DMS53 (cell line): Measurements from ENCODE around the gene INTS3.

Experiments used
- DNase-seq: peaks from one replicate; lab custom pipeline; 2025; lab: John Stamatoyannopoulos, UW

INTS3 gene, protein sequence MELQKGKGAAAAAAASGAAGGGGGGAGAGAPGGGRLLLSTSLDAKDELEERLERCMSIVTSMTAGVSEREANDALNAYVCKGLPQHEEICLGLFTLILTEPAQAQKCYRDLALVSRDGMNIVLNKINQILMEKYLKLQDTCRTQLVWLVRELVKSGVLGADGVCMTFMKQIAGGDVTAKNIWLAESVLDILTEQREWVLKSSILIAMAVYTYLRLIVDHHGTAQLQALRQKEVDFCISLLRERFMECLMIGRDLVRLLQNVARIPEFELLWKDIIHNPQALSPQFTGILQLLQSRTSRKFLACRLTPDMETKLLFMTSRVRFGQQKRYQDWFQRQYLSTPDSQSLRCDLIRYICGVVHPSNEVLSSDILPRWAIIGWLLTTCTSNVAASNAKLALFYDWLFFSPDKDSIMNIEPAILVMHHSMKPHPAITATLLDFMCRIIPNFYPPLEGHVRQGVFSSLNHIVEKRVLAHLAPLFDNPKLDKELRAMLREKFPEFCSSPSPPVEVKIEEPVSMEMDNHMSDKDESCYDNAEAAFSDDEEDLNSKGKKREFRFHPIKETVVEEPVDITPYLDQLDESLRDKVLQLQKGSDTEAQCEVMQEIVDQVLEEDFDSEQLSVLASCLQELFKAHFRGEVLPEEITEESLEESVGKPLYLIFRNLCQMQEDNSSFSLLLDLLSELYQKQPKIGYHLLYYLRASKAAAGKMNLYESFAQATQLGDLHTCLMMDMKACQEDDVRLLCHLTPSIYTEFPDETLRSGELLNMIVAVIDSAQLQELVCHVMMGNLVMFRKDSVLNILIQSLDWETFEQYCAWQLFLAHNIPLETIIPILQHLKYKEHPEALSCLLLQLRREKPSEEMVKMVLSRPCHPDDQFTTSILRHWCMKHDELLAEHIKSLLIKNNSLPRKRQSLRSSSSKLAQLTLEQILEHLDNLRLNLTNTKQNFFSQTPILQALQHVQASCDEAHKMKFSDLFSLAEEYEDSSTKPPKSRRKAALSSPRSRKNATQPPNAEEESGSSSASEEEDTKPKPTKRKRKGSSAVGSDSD

DNA sequence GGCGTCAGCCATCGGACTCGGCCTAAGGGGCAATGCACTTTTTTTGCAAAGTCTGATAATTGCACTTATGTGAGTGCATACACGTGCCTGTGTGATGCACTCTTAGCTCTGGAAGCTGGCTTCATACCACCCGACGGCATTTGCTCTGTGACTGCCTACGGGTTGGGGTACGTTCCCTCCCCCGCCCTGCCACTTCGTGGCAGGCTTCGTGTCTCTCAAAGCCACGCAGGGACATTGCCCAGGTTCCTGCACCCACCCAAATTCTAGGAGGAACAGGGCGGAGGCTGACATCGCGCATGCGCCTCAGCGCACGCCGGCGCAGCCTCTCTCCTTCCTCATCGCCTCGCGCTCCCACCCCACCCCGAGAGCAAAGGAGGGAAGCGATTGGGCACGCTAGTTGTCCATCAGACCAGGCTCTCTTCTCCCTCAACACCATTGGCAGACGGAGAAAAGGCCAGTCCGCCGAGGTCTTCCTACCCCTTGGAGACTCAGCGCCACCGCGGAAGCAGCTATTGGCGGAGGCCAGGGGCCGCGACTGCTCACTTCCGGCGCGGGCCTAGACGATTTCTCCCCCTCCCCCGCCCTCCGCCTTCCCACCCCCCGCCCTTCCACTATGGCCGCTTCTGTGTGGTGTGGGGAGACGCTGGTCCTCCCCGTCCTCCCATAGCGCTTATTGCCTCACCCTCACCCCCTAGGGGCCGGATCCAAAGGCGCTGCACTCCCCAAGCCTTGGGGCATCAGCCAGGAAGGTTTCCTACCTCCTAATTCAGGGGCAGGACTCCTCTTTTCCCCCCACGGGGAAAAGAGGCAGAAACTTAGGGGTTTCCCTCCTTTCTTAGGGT lies at the start of gene INTS3:
INTS3 (plus strand) TSS at position 588 of the 842 bp plus-strand sequence. CDS start 585 bp downstream, outside the sequence.
- peak; percentile 100 for DNase-seq

DNA sequence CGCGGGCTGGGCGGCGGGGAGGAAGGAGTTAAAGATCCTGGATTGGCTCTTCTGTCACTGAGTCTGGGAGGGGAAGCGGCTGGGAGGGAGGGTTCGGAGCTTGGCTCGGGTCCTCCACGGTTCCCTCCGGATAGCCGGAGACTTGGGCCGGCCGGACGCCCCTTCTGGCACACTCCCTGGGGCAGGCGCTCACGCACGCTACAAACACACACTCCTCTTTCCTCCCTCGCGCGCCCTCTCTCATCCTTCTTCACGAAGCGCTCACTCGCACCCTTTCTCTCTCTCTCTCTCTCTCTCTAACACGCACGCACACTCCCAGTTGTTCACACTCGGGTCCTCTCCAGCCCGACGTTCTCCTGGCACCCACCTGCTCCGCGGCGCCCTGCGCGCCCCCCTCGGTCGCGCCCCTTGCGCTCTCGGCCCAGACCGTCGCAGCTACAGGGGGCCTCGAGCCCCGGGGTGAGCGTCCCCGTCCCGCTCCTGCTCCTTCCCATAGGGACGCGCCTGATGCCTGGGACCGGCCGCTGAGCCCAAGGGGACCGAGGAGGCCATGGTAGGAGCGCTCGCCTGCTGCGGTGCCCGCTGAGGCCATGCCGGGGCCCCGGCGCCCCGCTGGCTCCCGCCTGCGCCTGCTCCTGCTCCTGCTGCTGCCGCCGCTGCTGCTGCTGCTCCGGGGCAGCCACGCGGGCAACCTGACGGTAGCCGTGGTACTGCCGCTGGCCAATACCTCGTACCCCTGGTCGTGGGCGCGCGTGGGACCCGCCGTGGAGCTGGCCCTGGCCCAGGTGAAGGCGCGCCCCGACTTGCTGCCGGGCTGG lies 49.1 kb upstream of the INTS3 start, which contains the start of gene NPR1:
NPR1 (plus strand) TSS at position 170 of the 818 bp plus-strand sequence; CDS start at position 591, 421 bp downstream.
- DNase-seq = peak; percentile 59

DNA sequence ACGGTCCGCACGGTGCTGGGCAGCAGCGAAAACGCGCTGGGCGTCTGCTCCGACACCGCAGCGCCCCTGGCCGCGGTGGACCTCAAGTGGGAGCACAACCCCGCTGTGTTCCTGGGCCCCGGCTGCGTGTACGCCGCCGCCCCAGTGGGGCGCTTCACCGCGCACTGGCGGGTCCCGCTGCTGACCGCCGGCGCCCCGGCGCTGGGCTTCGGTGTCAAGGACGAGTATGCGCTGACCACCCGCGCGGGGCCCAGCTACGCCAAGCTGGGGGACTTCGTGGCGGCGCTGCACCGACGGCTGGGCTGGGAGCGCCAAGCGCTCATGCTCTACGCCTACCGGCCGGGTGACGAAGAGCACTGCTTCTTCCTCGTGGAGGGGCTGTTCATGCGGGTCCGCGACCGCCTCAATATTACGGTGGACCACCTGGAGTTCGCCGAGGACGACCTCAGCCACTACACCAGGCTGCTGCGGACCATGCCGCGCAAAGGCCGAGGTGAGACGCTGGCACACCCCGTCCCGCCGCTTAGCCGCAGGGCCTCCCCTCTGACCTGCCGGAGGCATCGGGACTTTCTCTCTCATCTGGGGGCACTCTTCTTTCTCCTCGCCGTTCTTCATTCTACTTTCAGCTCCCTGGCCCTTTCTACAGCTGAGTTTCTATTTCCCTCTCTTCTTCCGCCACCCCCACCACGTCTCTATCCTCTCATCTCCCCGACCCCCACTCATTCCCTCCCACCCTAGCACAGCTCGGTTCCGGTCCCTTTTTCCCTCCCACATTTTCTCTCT lies 48.3 kb upstream of the INTS3 start:
- DNase-seq = peak; percentile 56

DNA sequence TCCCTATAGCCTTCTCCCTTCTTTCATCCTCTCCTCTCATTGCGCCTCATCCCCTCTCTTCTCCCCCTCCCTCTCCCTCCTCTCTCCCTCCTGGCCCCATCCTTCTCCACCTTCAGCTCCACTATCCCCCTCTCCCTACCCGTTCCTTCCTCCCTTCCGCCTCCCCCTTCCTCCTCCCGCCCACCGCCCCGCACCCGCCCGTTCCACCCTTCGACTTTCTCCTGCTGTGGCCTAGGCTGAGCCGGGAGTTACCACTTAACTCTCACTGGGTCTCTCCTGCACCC lies 47.8 kb upstream of the INTS3 start:
- no peak for DNase-seq

DNA sequence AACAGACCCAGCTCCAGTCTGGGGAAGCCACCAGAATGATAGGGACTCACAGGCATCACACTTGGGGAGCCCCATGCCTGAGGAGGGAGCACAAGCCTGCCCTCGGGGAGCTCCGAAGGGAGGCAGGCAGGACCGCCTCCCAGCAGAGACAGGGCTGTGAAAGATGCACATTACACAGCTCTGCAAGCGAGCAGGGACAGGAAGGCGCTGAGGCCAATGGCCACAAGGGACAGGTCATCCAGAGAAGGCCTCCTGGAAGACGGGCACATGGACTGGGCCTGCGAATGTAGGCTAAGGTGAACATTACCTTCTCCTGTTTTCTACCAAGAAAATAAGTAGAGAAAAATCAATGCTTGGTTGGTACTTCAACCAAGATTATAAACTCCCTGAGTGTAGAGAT lies 45.1 kb upstream of the INTS3 start:
- DNase-seq = no peak

DNA sequence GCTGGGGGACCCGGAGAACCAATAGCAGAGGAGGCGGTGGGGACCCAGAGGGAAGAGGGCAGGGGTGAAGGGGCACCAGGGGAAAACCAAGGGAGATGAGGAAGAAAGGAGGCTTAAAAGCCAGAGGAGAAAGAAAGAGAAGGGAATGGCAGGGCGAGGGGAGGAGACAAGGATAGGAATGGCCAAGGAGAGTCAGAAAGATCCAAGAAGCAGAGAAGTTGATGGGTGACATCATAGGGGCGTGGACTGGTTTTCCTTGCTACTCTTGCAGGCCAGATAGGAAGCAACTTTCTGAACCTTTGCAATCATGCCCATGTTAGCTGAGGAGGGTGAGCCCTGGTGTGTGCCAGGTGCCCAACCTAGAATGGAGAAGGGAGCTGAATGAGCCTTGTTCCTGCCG lies 44.0 kb upstream of the INTS3 start:
- DNase-seq = no peak

DNA sequence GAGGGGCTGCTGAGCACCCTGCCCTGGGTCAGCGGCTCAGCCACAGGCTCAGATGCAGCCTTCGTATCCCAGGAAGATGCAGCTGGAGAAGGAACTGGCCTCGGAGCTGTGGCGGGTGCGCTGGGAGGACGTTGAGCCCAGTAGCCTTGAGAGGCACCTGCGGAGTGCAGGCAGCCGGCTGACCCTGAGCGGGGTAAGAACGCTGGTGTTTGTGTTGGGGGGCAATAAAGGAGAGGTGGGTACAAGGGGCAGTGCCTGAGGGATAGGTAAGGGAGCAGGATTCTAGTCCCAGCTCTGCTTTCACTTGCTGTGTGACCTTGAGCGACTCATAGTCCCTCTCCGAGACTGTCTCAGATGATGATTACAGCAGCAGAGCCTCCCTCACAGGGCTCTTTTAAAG lies 43.0 kb upstream of the INTS3 start:
- DNase-seq = no peak

DNA sequence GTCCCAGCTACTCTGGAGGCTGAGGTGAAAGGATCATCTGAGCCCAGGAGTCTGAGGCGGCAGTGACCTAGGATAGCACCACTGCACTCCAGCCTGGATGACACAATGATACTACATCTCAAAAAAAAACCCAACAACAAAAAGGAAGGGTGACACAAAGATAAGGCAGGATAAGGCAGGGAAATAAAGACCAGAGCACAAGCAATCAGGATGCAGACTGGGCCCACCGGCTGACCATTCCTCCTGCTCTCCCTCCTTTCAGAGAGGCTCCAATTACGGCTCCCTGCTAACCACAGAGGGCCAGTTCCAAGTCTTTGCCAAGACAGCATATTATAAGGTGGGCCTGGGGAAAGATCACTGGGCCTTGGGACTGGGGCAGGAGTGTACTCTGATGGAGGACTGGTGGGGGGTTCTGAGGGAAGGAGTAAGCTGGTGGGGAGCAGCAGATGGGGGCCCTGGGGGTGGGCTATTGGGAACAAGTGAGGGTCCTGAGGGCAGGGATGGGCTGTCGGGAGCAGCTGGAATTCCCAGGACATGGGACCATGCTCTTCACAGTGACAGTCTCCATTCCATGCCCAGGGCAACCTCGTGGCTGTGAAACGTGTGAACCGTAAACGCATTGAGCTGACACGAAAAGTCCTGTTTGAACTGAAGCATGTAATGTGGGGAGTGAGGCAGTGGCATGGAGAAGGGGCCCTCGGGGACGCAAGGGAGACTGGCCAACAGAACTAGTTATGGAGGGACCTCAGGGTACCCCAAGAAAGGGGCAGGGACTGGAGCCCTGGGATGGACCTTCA lies 42.1 kb upstream of the INTS3 start:
- DNase-seq = no peak

DNA sequence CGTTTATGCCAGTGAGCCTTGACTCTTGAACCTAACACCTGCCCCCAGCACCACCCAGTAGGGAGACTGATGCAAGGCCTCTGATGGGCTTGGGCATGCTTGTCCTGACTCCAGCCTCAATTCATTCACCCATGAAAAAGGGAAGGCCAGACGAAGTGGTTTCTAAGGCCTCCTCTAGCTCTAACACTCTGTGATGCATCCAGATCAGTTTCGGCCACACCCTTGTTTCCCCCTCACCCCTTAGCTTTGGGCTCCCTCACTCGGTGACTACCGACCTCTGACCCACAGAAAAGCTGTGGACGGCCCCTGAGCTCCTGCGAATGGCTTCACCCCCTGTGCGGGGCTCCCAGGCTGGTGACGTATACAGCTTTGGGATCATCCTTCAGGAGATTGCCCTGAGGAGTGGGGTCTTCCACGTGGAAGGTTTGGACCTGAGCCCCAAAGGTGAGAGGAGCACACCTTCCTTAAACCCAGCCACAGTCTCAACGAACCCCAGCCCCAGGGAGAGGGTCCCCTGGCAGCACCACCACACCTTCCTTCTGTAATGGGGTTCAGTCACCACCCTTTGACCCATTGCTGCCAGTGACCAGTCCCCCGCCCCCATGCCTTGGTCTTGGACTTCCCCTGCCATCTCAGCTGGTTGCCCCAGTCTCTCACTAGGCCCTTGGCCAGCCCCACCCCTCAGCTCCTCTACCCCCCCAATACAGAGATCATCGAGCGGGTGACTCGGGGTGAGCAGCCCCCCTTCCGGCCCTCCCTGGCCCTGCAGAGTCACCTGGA lies 40.3 kb upstream of the INTS3 start:
- DNase-seq = no peak

DNA sequence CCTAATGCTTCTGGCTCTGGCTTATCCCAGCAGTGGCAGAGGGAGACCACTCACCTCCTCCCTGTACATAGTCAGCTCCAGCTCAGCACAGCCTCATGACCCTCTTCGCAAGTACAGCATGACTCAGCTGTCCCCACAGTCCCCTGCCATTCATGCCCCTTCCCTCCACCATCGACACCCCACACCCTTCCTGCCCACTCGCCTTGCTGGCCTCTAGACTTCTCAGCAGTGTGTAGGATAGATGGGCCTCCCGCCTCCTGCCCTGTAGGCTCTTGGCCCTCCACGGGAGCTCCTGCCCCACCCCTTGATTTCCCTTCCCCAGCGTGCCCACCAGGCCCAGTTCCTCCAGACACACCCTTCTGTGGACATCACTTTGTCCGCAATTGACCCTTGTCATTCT lies 39.6 kb upstream of the INTS3 start:
- DNase-seq = no peak

DNA sequence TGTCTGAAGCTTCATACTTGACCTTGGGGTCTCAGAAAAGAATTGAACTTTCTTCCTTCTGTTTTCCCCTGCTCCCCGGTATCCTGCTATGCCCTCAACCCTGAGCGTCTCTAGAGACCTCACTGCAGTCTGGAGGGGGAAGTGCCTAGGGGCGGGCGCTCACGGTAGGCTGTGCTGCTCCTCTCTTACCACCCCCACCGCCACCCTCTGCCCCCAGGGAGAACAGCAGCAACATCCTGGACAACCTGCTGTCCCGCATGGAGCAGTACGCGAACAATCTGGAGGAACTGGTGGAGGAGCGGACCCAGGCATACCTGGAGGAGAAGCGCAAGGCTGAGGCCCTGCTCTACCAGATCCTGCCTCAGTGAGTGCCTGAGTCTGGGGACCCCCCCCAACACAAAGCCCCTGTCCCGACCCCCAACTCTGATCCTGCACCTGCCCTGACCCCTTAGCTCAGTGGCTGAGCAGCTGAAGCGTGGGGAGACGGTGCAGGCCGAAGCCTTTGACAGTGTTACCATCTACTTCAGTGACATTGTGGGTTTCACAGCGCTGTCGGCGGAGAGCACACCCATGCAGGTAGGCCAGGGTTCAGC lies 39.0 kb upstream of the INTS3 start:
- DNase-seq = no peak

DNA sequence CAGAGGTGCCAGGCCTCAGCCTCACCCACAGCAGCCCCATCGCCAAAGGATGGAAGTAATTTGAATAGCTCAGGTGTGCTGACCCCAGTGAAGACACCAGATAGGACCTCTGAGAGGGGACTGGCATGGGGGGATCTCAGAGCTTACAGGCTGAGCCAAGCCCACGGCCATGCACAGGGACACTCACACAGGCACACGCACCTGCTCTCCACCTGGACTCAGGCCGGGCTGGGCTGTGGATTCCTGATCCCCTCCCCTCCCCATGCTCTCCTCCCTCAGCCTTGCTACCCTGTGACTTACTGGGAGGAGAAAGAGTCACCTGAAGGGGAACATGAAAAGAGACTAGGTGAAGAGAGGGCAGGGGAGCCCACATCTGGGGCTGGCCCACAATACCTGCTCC lies 34.4 kb upstream of the INTS3 start:
- DNase-seq = no peak

DNA sequence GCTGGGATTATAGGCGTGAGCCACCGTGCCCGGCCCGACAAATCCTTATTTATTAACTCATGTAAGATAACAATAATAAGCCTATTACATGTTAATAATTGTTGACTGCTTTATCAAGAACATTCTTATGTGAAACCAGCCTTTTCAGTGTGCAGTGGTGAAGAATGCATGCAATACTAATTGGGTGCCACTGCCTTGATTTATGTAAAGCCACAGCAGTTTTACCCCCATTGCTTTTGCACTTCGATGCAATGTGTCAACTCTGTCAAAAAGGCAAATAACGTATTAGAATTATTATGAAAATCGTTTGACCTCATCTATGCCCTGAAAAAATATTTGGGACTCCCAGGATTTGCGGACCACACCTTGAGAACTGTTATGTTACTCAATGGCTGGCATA lies 31.1 kb upstream of the INTS3 start:
- DNase-seq = no peak

DNA sequence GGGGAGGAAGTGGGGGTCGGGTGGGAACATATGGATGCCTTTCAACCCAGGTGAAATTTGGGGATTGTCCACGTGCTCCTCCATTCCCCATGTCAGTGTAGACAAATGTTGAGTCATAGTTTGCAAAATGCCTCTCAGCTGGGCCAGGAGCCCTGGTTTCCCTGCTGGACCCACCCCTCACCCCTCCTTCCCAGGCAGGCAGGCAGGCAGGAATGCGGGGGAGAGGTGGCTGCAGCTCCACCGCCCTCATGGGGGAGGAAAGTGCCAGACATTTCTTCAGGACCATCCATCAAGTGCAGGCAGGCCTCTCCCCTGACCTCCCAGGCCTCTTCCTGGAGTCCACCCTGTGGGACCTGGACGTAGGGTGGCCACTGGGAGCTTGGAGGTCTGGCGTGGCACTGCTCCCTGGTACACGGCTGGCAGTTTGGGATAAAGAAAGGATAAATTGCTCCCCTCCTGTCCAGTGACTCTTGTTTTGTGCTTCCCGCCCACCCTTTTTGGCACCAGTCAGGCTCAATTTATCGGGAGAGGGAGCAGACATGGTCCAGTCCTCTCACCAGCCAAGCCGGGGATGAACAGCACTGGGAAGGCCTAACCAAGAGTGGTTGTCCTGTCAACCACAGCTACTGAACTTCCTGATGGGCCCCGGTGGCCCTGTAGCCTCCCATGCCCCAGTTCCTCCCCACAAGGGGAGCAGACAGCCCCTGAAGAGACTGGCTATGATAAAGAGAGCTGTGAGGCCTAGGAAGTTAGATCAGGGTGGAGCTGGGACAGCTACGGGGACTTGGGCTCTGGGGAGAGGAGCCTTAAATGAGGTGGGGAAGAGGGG lies 30.4 kb upstream of the INTS3 start:
- DNase-seq = no peak

DNA sequence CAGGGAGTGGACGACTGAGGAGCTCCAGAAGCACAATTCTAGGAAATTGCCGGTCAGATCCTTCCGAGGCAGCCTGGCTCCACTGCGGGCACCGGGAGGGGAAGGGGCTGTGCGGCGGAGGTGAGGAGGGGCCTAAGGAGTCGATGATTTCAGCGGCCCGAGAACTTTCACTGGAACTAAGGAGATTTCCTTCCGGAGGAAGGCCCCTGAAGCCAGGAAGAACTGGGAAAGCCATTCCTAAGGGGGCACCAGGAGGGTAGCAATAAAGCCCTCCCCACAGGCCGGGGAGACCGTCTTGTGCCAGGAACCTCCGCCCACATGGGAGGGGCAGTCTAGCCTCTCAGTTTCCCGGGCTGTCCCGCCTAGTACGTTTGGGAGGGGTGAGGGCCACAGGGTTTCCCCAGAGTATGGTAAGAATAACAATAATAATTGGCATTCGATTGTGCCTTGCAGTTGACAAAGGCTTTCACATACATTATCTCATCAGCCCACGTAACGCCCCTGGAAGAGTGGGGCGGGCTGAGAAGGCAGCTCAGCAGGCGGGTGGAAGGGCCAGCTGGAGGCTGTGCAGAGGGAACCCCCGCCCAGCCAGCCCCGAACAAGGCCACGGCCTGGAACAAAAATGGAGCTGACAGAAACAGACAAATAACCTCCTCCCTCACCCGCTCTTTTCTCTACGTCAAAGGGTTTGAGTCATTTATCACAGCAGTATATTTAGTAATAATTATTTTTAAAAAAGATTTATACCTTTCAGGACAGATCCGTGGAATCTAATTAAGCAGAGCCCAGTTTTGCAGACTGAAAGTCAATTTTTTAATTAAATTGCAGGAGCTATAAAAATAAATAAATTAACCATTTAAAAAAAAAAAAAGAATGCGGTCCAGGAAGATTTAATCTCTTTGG lies 29.6 kb upstream of the INTS3 start:
- DNase-seq = no peak
